CD14-positive monocyte (primary cell): ENCODE results near the gene PIWIL4. TPM values are rescaled to one million over a fixed set of nuclear protein-coding genes. Genes with fewer than 3 reads are reported as not detected.
A peak's percentile ranks its signal among the peaks of the same experiment; 100 is the strongest.
"Not testable (repeated sequence)": the region's sequence is repeated elsewhere in the genome, so short reads cannot be mapped to it uniquely, and the experiment has no call there.

ENCODE experiments used
- DNase-seq, 3 donors: peaks; one replicate each; pipeline ENCODE4 v3.0.0-alpha.2; 2011 to 2022
- H2AFZ ChIP-seq: 2 replicates; pipeline ENCODE4 v1.6.0; 2012; ENCODE audit warnings: mild to moderate bottlenecking, low read depth, low read length, inconsistent platforms; ENCODE audit not compliant: insufficient read depth, poor library complexity, severe bottlenecking
- H3K27ac ChIP-seq, 2 donors: 1 replicate in 1 of 2; 2 replicates in 1 of 2; pipeline ENCODE4 v1.5.1; 2012 to 2013; ENCODE audit warnings: low read length in 2 of 2, control low read depth in 1 of 2, inconsistent platforms in 1 of 2, low read depth in 1 of 2, mild to moderate bottlenecking in 1 of 2
- H3K27me3 ChIP-seq, 2 donors: one replicate each; pipeline versions ENCODE4 v1.6.0 to v1.6.1; 2011 to 2013; ENCODE audit warnings: low read length in 2 of 2; ENCODE audit not compliant: control insufficient read depth in 2 of 2, insufficient read depth in 2 of 2
- H3K36me3 ChIP-seq, 2 donors: replicated peaks in 1 of 2; 1 replicate in 1 of 2; 2 replicates in 1 of 2; pipeline versions ENCODE4 v1.5.1 to v1.6.1; 2012 to 2013; ENCODE audit warnings: low read length in 2 of 2, control low read depth in 1 of 2, inconsistent platforms in 1 of 2, mild to moderate bottlenecking in 1 of 2; ENCODE audit not compliant: insufficient read depth in 2 of 2, control insufficient read depth in 1 of 2
- H3K4me1 ChIP-seq, 2 donors: 1 replicate in 1 of 2; 2 replicates in 1 of 2; pipeline versions ENCODE4 v1.5.1 to v1.6.1; 2012 to 2013; ENCODE audit warnings: low read length in 2 of 2, control low read depth in 1 of 2, inconsistent platforms in 1 of 2, mild to moderate bottlenecking in 1 of 2, moderate library complexity in 1 of 2; ENCODE audit not compliant: insufficient read depth in 2 of 2, control insufficient read depth in 1 of 2
- H3K4me2 ChIP-seq: replicated peaks from 2 replicates; pipeline ENCODE3; 2012; ENCODE audit warnings: low read length, moderate library complexity, mild to moderate bottlenecking; ENCODE audit not compliant: poor library complexity, severe bottlenecking; ENCODE audit errors: extremely low read depth
- H3K4me3 ChIP-seq, 3 experiments: fragments of 200-600 bp in 1 of 3; sonication (generic) in 1 of 3; replicated peaks in 1 of 3; 1 replicate in 2 of 3; 2 replicates in 1 of 3; pipeline ENCODE4 v1.5.1; 2011 to 2013; ENCODE audit warnings: low read length in 3 of 3, mild to moderate bottlenecking in 3 of 3, control low read depth in 2 of 3, low read depth in 2 of 3, inconsistent platforms in 1 of 3, moderate library complexity in 1 of 3
- H3K79me2 ChIP-seq: 2 replicates; pipeline ENCODE4 v1.6.0; 2012; ENCODE audit warnings: mild to moderate bottlenecking, control low read depth, inconsistent platforms, low read length, moderate library complexity; ENCODE audit not compliant: insufficient read depth
- H3K9ac ChIP-seq: 2 replicates; pipeline ENCODE4 v1.6.0; 2017; ENCODE audit warnings: low read length, mild to moderate bottlenecking; ENCODE audit not compliant: insufficient read depth, poor library complexity, severe bottlenecking
- H3K9me3 ChIP-seq, 2 donors: replicated peaks in 1 of 2; 1 replicate in 1 of 2; 2 replicates in 1 of 2; pipeline versions ENCODE4 v1.5.1 to v1.6.1; 2012 to 2013; ENCODE audit warnings: low read length in 2 of 2, control low read depth in 1 of 2; ENCODE audit not compliant: control insufficient read depth in 1 of 2, insufficient read depth in 1 of 2
- H4K20me1 ChIP-seq: 2 replicates; pipeline ENCODE4 v1.6.0; 2012; ENCODE audit warnings: mild to moderate bottlenecking, low read length, control low read depth, moderate library complexity; ENCODE audit not compliant: insufficient read depth
- H3K27ac Mint-ChIP-seq, 7 donors: one replicate each; pipeline ENCODE4 v1.8.0; 2020; ENCODE audit warnings: mild to moderate bottlenecking in 7 of 7, mixed read lengths in 7 of 7, moderate library complexity in 6 of 7, inconsistent platforms in 2 of 7
- H3K27me3 Mint-ChIP-seq, 3 donors: one replicate each; pipeline ENCODE4 v1.8.0; 2021 to 2022; ENCODE audit warnings: low read depth in 3 of 3, mild to moderate bottlenecking in 3 of 3, mixed read lengths in 3 of 3, moderate library complexity in 3 of 3, inconsistent platforms in 1 of 3
- H3K36me3 Mint-ChIP-seq, 2 donors: one replicate each; pipeline ENCODE4 v1.8.0; 2020; ENCODE audit warnings: mixed read lengths in 2 of 2, inconsistent platforms in 1 of 2, mild to moderate bottlenecking in 1 of 2
- H3K4me1 Mint-ChIP-seq: one replicate; pipeline ENCODE4 v1.8.0; 2020; ENCODE audit warnings: mild to moderate bottlenecking, mixed read lengths
- H3K4me3 Mint-ChIP-seq, 2 donors: one replicate each; pipeline ENCODE4 v1.8.0; 2020; ENCODE audit warnings: mild to moderate bottlenecking in 2 of 2, mixed read lengths in 2 of 2, moderate library complexity in 1 of 2
- H3K9me3 Mint-ChIP-seq, 7 donors: one replicate each; pipeline ENCODE4 v1.8.0; 2020 to 2022; ENCODE audit warnings: mixed read lengths in 7 of 7, mild to moderate bottlenecking in 6 of 7, moderate library complexity in 6 of 7, inconsistent platforms in 2 of 7
- CTCF ChIP-seq: fragments of 200-600 bp; IDR thresholded peaks from one replicate; pipeline ENCODE4 v1.8.0; 2022; ENCODE audit warnings: antibody characterized with exemption, mild to moderate bottlenecking
- WGBS: methylation state at CpG from one replicate; pipeline ENCODE4 v1.1.5; 2013; ENCODE audit warnings: missing lambda C conversion rate; ENCODE audit not compliant: insufficient coverage; 5-methylcytosine and 5-hydroxymethylcytosine counted together
- intact Hi-C, 2 donors: fragments of 100-400 bp; cut with micrococcal nuclease; formaldehyde crosslinking; loops; one replicate each; pipeline versions ENCODE4 v1.15.0 to v1.15.1; 2023
- polyA plus RNA-seq, 3 donors: library from polyadenylated mRNA; depleted of rRNA in 1 of 3; unstranded in 2 of 3; stranded (reverse) in 1 of 3; fragments of 300-500 nt in 2 of 3; fragments of >200 nt in 1 of 3; fragmentation: Illumina TruSeq in 2 of 3; gene quantifications; 1 replicate in 2 of 3; 2 replicates in 1 of 3; pipeline ENCODE4 v1.2.3, GENCODE V29; 2012 to 2021

Gene PIWIL4
- polyA plus RNA-seq, 3 donors = 0.98 to 14.2 (median 1.1) TPM

- 91% methylated on average over 2 of the region's 5 CpGs for WGBS
- H3K36me3 ChIP-seq = no peaks in the 10 kb centered on the region
- H3K4me2 ChIP-seq = no peak overlapping the region
- Mint-ChIP-seq H3K4me1 (peaks cover 29% of the 10 kb centered on the region), H3K4me3 (no peak overlapping the region), H3K27me3 (peaks cover 0 to 1% (median 0%) of the 10 kb centered on the region in 3 donors), H3K36me3 (peaks cover 9 to 14% of the 10 kb centered on the region in 2 donors), H3K9me3 (peaks cover 0 to 2% (median 0%) of the 10 kb centered on the region in 7 donors), H3K27ac (peak overlapping the region in 1 of 7 donors; percentile 71)
- no peaks in the 10 kb centered on the region for H4K20me1 ChIP-seq
- peaks cover 10 to 17% of the 10 kb centered on the region in 2 donors for H3K4me1 ChIP-seq
- H3K79me2 ChIP-seq = peaks cover 76% of the 10 kb centered on the region
- no peaks in the 10 kb centered on the region for H3K27me3 ChIP-seq
- intact Hi-C loops = no loop called here
- no peak overlapping the region for H3K9ac ChIP-seq
- no peak for TF ChIP-seq CTCF
- H3K9me3 ChIP-seq = no peaks in the 10 kb centered on the region
- no peak overlapping the region for H3K27ac ChIP-seq
- DNase-seq = no peak
- H2AFZ ChIP-seq = no peak overlapping the region
- no peak overlapping the region for H3K4me3 ChIP-seq
These were observed 1.0 kb downstream of the PIWIL4 start for GRCh38 chr11:94568200-94568599.

- Histone ChIP-seq H3K79me2 (peaks cover 72% of the 10 kb centered on the region), H3K4me1 (peaks cover 12 to 18% of the 10 kb centered on the region in 2 donors), H3K36me3 (no peaks in the 10 kb centered on the region), H2AFZ (no peak overlapping the region), H3K27me3 (no peaks in the 10 kb centered on the region), H3K9ac (no peak overlapping the region), H3K9me3 (no peaks in the 10 kb centered on the region), H3K4me3 (no peak overlapping the region), H3K4me2 (no peak overlapping the region), H4K20me1 (no peaks in the 10 kb centered on the region), H3K27ac (no peak overlapping the region)
- Mint-ChIP-seq H3K4me1 (peaks cover 30% of the 10 kb centered on the region), H3K9me3 (peaks cover 0 to 2% (median 0%) of the 10 kb centered on the region in 7 donors), H3K27me3 (peaks cover 0 to 2% (median 1%) of the 10 kb centered on the region in 3 donors), H3K27ac (peak overlapping the region in 1 of 7 donors; percentile 71), H3K36me3 (peaks cover 9 to 14% of the 10 kb centered on the region in 2 donors), H3K4me3 (no peak overlapping the region)
- TF ChIP-seq CTCF = no peak
- no peak for DNase-seq
- intact Hi-C loops = no loop called here
- WGBS = 100% methylated on average over 1 of the region's 4 CpGs
These were observed 1.5 kb downstream of the PIWIL4 start for GRCh38 chr11:94568717-94569116.

GRCh38 chr11:94572975-94573374 lies 5.8 kb downstream of the PIWIL4 start:
- H3K4me2 ChIP-seq, H3K36me3 ChIP-seq, DNase-seq, H3K9me3 ChIP-seq, H3K9me3 Mint-ChIP-seq, H3K27me3 ChIP-seq, H3K27me3 Mint-ChIP-seq, H4K20me1 ChIP-seq, H3K4me3 ChIP-seq, H3K27ac ChIP-seq, H3K4me3 Mint-ChIP-seq, H3K9ac ChIP-seq, H2AFZ ChIP-seq, intact Hi-C loops: not testable (repeated sequence)
- no CpG with 5 or more reads among the region's 2 CpGs for WGBS
- peaks cover 52% of the 10 kb centered on the region for H3K4me1 Mint-ChIP-seq
- H3K4me1 ChIP-seq = peaks cover 38 to 40% of the 10 kb centered on the region in 2 donors
- peak overlapping the region in 4 of 7 donors; percentile 1 to 82 (median 58) for H3K27ac Mint-ChIP-seq
- H3K79me2 ChIP-seq = peaks cover 66% of the 10 kb centered on the region
- H3K36me3 Mint-ChIP-seq = peaks cover 8 to 10% of the 10 kb centered on the region in 2 donors
